ENCODE results near the gene DGKI. TPM values are rescaled to one million over a fixed set of nuclear protein-coding genes. Genes with fewer than 3 reads are reported as not detected.

The DGKI gene
- total RNA-seq, 1 experiment from 2014 or later: 1.1 TPM

DNA sequence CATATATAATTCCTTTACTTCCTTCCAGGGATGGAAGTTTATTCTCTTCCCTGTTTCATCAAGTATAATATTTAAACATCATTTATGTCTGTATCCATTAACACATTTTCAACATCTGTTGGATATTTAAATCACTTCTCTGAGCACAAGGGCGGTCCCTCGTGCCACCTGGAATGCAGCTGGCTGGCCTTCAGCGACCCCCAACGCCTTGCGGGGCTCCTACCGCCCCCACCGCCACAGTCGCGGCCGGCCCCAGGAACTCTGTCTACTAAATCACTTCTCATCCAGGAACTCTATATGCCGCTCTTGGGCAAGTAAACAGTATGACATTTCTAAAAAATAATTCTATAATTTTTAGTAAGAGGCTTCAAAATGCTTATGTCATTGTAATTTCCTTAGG is 282.1 kb downstream of the DGKI start:
- in situ Hi-C loops (cut with HindIII; ENCODE audit: low pct_unique_long_range_greater_than_20kb, low sequenced_read_pairs): no loop called here
- no peak for DNase-seq (ENCODE audit: low read depth)

- in situ Hi-C loops (cut with HindIII; ENCODE audit: low pct_unique_long_range_greater_than_20kb, low sequenced_read_pairs): no loop called here
- DNase-seq (ENCODE audit: low read depth): no peak
These were observed 282.8 kb downstream of the DGKI start for GRCh38 chr7:137563981-137564380.

DNA sequence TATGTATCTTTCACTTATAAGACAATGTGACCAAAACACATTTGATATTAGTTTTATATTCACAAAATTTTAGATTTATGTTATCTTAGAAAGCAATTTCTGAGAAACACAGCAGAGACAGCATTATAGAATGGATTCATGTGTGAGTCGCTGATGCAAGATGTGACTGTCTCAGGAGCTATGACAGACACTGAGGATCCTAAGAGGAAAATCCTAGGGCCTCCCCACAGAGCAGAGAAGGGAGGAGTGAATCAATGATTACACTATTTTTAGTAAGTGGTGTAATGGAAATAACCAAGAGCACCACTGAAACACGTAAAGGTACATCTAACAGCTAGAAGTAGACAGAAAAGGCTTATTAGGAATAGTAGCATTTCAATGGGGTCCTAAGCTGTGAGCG is 299.3 kb downstream of the DGKI start:
- in situ Hi-C loops (cut with HindIII; ENCODE audit: low pct_unique_long_range_greater_than_20kb, low sequenced_read_pairs): no loop called here
- DNase-seq (ENCODE audit: low read depth): no peak

- in situ Hi-C loops (cut with HindIII; ENCODE audit: low pct_unique_long_range_greater_than_20kb, low sequenced_read_pairs): no loop called here
- DNase-seq (ENCODE audit: low read depth): no peak
These were observed 300.1 kb downstream of the DGKI start for GRCh38 chr7:137546671-137547070.

GRCh38 chr7:137546009-137546408 is 300.8 kb downstream of the DGKI start:
- DNase-seq (ENCODE audit: low read depth): no peak
- in situ Hi-C loops (cut with HindIII; ENCODE audit: low pct_unique_long_range_greater_than_20kb, low sequenced_read_pairs): no loop called here

DNA sequence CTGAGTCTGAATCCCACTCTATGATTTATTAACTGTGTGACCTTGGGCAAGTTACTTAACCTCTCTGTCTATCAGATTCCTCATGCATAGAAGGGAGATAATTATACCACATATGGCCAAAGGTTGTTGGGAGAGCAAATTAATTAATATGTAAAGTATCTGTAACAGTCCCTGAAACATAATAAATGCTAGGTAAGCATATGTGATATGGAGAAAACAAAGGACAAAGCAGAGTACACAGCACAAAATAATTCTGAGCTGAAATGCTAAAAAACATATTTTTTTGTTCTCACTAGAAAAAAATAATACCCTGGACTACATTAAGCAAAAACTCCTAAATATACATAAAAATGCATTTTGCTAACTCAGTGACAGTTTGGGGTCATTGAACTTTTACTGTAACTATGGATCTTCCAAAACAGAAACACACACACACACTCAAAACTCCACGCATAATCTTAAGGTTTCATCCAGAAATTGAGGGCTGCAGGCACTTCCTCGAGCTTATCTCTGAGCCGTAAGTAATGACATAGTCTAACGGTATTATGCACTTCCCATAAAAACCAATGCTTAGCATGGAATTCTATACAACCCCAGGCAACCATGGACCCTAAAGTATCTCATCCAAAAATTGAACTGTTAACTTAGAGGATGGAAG is 301.6 kb downstream of the DGKI start:
- DNase-seq (ENCODE audit: low read depth): no peak
- in situ Hi-C loops (cut with HindIII; ENCODE audit: low pct_unique_long_range_greater_than_20kb, low sequenced_read_pairs): no loop called here

- DNase-seq (ENCODE audit: low read depth): no peak
- in situ Hi-C loops (cut with HindIII; ENCODE audit: low pct_unique_long_range_greater_than_20kb, low sequenced_read_pairs): no loop called here
These were observed 302.2 kb downstream of the DGKI start for GRCh38 chr7:137544453-137545058.

DNA sequence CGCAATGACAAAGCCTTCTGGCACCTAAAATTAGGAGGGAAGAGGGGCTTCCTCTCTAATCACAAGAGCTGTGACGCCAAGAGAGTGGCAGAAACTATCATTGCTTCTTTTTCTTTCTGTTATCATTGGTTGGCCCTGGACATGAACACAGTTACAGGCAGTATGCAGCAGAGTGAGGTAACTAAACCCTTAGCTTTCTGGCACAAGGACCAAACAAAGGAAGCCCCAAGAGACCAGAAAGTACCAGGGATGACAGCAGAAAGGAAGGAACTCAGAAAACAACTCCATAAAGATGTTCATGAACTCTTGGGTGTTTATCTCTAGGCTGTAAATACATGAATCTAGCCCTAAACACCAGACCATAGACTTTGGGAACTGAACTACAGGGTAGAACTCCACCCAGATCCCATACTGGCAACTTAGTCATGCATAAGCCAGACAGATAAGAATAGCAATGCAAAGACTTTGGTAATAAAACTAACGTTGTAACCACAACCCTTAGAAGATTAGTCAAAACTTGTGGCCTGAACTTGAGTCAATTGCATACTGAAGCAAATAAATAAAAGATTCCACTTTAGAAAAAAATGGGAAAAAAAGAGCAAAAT is 307.6 kb downstream of the DGKI start:
- in situ Hi-C loops (cut with HindIII; ENCODE audit: low pct_unique_long_range_greater_than_20kb, low sequenced_read_pairs): no loop called here
- DNase-seq (ENCODE audit: low read depth): no peak

- no peak for DNase-seq (ENCODE audit: low read depth)
- in situ Hi-C loops (cut with HindIII; ENCODE audit: low pct_unique_long_range_greater_than_20kb, low sequenced_read_pairs): no loop called here
These were observed 308.4 kb downstream of the DGKI start for GRCh38 chr7:137538361-137538762.

DNA sequence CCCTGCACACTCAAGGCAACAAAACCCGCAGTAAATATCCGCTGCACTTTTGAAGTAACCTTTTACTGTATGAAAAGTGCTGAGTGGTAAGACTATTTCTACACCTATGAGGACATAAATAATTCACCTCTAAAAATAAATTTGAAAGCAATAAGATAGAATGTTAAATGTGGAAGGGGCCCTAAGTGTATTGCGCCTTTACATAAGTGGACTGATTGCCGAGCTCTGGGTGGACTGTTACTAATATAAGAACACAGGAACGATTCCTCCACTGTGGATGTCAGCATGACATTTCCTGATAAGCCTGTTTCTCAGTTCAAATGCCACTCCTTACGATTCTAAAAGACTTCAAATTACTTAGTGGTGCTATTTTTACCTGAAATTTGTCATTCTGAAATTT is 311.2 kb downstream of the DGKI start:
- DNase-seq (ENCODE audit: low read depth): no peak
- in situ Hi-C loops (cut with HindIII; ENCODE audit: low pct_unique_long_range_greater_than_20kb, low sequenced_read_pairs): no loop called here

DNA sequence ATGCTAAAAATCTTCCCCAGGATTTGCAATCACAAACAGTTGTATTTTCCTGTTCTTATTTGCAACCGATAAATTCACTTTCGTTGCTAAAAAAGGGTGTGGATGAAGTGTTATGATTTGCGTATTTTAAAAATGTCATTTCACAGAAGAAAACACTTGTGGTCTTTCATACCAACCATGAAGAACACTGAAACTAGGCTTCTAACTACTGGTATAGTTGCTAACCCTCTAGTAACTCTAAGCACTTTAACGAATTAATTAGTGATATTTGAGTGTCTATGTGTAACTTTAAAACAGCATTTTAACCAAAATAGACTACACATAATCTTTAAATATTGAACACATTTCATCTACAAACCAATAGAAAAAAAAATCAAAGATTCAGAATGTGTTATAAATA is 315.1 kb downstream of the DGKI start:
- in situ Hi-C loops (cut with HindIII; ENCODE audit: low pct_unique_long_range_greater_than_20kb, low sequenced_read_pairs): no loop called here
- no peak for DNase-seq (ENCODE audit: low read depth)

- in situ Hi-C loops (cut with HindIII; ENCODE audit: low pct_unique_long_range_greater_than_20kb, low sequenced_read_pairs): no loop called here
These were observed 319.1 kb downstream of the DGKI start for GRCh38 chr7:137527634-137528033.

GRCh38 chr7:137523171-137523570 is 323.6 kb downstream of the DGKI start:
- DNase-seq (ENCODE audit: low read depth): no peak
- in situ Hi-C loops (cut with HindIII; ENCODE audit: low pct_unique_long_range_greater_than_20kb, low sequenced_read_pairs): no loop called here

More at GRCh38 chr7:137527634-137528033, 319.1 kb downstream of the DGKI start:
- DNase-seq (ENCODE audit: low read depth): no peak

GRCh38 chr7:137521451-137521850 is 325.3 kb downstream of the DGKI start:
- no peak for DNase-seq (ENCODE audit: low read depth)
- in situ Hi-C loops (cut with HindIII; ENCODE audit: low pct_unique_long_range_greater_than_20kb, low sequenced_read_pairs): no loop called here

DNA sequence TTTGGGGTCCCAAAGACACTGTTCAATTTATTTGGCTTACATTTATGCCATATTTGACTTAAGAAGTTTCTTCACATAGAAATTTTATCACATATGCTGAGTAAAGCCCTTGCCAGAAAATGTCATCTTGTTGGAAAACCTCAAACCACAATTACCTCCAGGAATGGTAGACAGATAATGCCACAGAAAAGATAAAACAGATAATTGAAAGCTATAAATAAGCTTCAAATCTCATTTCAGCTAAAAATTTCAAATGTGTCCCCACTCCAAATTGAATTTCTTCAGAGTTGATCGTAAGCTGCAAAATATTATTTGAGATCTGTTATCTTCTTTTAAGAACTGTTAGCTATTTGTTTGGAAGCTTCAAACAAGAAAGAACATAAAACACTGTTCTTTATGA is 326.8 kb downstream of the DGKI start:
- in situ Hi-C loops (cut with HindIII; ENCODE audit: low pct_unique_long_range_greater_than_20kb, low sequenced_read_pairs): no loop called here
- no peak for DNase-seq (ENCODE audit: low read depth)

DNA sequence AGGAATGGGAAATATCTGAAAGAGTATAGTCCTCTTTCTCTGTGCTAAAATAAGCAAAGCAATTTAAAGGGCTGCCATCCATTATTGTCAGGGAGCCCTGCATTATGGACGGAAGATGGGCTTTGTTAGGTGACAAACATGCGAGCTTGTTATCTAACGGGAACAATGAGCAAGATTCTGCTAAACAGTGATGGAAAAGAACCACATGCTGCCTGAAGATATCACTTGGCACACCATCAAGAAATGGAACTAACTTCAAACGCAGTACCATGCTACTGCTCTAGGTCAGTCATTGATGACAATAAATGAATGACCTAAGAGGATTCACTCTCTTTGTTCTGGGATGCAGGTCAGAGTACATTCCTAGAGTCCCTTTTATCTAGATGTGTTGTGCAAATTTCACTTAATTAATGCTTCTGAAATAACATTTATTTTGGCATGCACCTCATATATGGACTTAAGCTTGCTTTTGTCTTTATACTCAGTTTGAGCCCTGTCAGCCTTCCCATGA is 327.5 kb downstream of the DGKI start:
- no peak for DNase-seq (ENCODE audit: low read depth)
- in situ Hi-C loops (cut with HindIII; ENCODE audit: low pct_unique_long_range_greater_than_20kb, low sequenced_read_pairs): no loop called here

DNA sequence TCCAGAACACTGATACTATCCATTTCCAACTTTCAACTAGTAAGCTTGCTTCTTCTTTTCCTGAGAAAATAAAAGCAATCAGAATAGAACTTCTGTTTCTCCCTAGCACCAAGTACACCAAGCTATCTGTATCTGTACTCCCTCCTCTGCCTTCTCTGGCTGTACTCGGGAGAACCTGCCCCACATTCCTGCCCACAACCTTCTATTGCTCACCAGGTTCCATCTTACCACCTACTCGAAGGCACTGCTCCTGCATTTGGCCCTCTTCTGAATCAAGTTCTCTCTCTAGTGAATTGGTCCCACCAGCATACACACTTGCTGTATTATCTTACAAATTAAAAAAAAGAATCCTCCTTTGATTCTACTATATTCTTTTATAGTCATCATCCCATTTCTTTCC is 333.7 kb downstream of the DGKI start:
- in situ Hi-C loops (cut with HindIII; ENCODE audit: low pct_unique_long_range_greater_than_20kb, low sequenced_read_pairs): no loop called here

DNA sequence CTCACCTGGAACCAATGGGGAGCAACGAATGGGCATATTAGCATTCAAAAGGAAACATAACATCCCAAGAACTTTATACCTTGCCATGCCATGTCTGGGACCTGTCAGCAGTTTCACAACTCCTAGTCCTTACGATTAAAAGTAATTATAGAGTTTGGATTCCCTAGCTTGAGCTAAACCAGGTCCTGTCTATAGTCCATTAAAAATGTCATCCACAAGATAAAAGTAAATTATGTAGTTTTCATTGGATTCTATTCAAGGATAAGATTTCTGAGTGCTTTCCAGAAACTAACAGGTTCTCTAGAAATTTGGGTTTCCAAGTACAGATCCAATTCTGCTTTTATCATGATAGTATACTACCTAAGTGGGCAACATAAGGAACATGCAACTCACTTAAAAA is 339.7 kb downstream of the DGKI start:
- no peak for DNase-seq (ENCODE audit: low read depth)
- in situ Hi-C loops (cut with HindIII; ENCODE audit: low pct_unique_long_range_greater_than_20kb, low sequenced_read_pairs): no loop called here

More for the DNA sequence above, 333.7 kb downstream of the DGKI start:
- DNase-seq (ENCODE audit: low read depth): no peak

GRCh38 chr7:137506031-137506430 is 340.7 kb downstream of the DGKI start:
- in situ Hi-C loops (cut with HindIII; ENCODE audit: low pct_unique_long_range_greater_than_20kb, low sequenced_read_pairs): no loop called here
- no peak for DNase-seq (ENCODE audit: low read depth)

DNA sequence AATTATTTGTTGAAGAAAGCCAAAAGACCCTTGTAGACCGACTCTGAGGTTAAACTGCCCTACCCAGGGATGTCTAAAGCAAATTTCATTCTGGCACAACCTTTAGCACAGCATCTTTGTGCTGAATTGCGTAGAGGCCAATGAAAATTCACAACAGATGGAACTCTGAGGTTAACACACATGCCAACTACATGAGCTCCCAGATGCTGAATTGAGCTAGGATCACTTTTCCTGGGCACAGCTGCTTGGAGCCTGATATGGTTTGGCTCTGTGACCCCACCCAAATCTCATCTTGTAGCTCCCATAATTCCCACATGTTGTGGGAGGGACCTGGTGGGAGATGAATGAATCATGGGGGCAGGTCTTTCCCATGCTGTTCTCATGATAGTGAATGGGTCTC is 345.2 kb downstream of the DGKI start:
- DNase-seq (ENCODE audit: low read depth): no peak
- in situ Hi-C loops (cut with HindIII; ENCODE audit: low pct_unique_long_range_greater_than_20kb, low sequenced_read_pairs): no loop called here

All from Caki2 (cell line).